HK-2 (cell line): ENCODE data around the gene PLCL1.

ENCODE experiments used
- DNase-seq: peaks from one replicate; pipeline ENCODE4 v3.0.0-alpha.2; 2018; ENCODE audit not compliant: unreplicated experiment

Gene PLCL1

DNA sequence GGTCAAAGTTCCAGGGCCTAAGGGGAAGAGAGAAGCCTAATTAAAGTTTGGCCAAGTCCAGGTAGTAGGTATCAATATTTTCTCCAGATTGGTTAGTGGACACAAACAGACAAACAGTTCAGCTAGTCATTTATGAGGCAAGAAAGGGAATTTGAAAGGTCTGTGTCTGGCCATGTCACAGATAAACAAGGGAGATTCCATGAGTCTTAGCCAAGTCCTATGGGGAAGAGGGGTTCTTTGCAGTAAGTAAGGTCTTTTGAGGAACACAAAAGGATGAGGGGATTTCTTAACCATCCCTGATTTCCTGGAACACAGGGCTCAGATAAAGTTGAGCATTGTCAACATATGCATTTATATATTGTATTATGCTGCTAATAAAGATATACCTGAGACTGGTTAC is 310.8 kb downstream of the PLCL1 start:
- DNase-seq = no peak

DNA sequence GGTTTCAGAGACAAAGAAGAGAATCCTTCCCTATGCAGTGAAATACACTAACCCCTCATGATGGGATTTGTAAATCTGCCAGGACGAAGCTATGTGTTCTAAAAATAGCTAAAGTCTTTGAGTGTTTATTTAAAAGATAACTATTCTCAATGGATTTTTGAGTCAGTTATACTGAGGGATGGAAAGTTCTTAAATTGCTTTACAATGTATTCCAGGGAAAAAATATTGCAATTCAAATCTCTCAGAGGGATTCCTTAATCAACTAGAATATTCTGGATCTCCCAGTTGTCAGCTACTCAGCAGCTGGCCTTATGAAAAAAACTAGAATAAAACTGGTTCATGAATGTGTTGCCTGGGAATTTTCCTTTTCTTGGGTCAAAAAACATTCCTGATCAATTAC is 312.4 kb downstream of the PLCL1 start:
- no peak for DNase-seq

DNA sequence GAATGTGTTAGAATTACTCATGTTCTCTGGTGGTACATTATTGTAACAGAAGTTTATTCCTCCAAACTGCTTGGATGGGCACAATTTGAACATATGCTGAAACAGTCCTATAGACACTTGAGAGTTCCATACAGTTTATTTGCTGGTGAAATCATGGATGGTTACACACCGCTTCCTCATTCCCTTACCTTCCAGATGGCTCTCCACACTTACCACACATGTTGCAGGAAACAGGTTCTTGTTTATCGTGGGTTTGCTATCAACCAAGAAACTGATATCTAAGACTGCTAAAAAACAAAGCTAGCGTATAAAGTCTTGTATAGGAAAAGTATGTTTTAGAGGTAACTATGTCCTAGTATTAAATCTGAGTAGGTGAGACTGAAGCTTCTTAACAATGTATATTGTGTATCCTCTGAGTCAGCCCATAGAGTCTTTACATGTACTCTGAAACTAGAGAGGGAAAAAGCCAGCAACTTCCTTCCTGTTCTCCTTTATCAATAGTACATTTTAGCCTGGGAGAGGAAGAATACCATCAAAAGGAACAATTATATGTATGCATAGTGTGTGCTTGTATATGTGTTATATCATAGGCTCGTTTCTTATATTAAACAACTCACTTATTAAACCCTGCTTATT is 313.1 kb downstream of the PLCL1 start:
- DNase-seq = no peak

DNA sequence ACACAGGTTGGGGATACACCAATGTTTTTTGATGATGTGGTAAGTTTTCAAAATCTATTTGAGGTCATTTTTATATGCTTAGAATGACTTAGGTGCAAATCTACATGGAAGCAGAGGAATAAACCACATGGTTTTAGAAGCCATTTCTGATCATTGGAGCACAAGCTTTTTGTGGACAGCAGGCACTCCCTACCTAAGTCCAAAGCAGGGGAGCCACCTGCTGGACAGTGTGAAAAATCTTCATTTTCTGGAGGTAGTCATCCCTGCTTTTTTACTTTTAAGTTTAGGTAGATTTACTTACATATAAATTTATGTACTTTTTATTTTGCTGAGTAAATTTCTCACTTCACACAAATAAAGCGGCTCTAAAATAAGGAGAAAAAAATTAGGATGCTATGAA is 323.2 kb downstream of the PLCL1 start:
- DNase-seq = peak; percentile 11

DNA sequence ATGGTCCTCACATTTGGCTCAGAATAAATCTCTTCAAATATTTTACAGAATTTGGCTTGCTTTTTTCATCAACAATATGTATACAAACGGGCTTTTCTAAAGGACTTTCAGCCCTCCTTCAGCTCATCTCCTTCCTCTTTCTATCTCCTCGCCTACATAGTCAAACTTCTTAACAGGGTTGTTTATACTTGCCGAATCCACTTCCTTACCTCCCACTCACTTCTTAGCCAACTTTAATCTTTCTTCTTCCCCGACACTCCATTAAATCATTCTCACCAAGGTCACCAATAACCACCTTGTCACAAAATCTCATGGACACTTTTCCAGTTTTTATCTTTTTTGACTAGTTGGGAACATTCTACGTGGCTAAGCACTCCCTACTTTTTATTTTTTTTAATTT is 325.2 kb downstream of the PLCL1 start:
- DNase-seq = no peak

DNA sequence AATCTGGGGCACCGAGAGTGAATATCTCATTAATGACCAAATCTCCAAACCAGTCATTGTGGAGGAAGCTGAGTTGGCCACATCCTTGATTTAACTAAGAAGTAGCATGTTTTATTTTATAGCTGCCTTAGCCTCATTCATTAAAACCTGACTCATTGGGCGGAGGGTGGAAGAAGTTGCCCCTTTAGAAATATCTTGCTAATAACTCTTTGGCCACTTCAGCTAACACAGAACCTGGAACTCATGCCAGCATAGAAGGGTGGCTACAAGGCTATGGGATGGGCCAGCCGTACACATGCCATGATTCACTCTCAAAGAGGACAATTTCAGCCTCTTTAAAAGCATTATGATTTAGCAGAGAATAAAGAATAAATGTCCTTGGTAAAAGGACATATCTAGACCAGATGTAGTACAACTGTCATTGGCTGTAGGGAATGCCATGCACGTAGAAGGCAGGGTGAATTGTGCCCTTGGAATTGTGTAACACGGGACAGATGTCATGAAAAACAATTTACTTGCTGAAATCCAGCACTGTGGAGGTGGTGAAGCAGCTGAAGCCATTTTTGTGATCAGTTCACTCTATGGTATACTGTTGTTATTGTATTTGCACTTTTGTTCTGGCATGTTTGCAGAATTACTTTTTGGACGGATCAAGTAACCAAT is 330.0 kb downstream of the PLCL1 start:
- no peak for DNase-seq

DNA sequence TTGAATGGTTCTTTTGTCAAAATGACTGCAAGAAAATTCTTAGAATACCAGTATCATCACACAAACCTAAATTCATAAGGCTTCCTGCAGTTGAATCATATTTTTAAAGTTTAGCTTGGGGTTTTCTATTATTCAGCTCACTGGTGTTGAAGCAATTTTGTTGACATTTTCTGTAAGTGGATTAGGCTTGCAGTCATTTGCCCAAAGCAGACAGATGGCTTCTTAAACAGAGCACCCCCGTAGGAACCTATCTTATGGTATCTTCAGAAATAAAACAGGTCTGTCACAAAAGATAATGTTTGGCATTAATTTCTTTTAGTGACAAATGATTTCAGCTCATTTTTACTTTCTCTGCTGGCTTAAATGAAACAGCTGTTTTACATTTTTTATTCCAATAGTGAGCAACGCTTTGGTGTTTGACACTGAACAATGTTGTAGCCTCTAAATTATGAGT is 331.1 kb downstream of the PLCL1 start:
- DNase-seq = no peak

DNA sequence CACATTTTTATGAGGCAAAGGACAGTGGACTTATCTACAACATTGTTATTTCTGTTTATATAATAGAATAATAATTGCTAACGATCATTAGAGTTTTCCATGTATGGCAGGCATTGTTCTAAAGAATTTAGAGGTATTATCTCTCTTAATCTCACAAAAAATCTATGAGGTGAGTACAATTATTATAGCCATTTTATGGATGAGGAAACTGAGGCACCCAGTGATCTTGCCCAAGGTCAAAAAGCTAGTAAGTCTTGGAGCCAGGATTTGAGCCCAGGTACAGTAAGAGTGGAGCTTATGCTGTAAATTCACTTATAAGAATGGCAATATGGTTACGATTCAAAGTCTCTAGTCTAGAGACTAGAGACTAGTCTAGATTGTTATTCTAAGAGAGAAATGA is 331.7 kb downstream of the PLCL1 start:
- no peak for DNase-seq

DNA sequence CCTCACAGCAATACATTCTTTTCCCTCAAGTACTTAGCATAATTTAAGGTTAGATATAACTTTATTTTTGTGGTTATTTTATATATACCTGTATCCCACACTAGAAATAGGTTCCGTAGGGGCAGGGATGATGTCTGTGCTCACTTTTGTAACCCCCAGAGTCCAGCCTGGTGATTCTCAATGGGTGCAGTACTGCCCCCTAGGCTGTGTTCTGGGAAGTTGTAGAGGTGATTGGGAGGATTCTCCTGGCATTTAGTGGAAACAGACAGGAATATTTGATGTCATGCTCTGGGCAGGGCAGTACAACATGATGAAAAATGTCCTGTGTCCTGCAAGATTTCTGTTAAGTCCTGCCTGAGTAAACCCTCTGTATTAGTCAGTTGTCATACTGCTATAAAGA is 333.3 kb downstream of the PLCL1 start:
- DNase-seq = no peak

DNA sequence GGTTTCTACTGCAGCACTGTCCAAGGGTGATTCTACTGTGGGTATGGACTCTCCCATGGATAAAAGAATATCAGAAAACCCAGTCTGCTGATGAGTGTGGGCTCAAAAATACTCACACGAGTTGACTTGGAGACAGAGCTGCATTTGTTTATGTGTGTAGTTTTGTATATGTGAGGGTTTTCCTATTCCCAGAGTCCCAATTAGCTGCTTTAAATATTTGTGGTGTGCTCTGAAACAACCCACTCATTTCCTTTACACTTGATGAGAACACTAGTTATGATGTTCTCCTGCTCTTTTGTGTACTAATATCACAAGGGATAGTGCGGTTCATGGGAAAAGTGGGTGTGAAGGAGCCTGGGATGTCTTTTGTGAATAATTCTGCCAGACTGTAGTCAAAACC is 337.3 kb downstream of the PLCL1 start:
- no peak for DNase-seq

DNA sequence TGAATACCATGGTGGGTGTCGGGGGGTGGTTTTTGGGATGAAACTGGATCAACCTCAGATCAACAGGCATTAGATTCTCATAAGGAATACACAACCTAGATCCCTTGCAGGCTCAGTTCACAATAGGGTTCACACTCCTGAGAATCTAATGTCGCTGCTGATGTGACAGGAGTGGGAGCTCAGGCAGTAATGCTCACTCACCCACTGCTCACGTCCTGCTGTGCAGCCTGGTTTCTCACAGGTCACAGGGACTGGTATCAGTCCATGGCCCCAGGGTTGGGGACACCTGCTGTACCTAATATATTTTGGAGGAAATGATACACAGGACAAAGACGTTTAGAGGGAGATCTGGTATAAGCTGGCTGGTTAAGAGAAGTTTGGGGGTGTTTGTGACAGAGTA is 338.8 kb downstream of the PLCL1 start:
- DNase-seq = no peak

DNA sequence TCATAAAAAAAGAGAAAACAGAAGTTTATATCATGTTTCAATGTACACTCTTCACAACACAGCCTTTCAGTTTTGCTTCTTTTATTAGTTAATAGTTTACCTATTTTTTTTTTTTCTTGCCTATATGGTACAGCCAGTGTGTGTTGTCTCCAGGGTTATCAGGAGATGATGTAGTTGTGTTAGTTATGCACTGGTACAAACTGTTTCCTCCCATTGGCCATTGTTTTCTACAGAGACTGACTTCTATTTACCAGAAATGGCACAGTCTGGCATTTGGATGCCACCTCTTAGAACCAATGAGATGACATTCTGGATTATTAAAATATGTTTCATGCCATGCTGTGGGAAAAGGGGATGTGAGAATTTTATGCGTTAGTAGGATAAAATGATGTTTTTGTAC is 339.4 kb downstream of the PLCL1 start:
- no peak for DNase-seq

DNA sequence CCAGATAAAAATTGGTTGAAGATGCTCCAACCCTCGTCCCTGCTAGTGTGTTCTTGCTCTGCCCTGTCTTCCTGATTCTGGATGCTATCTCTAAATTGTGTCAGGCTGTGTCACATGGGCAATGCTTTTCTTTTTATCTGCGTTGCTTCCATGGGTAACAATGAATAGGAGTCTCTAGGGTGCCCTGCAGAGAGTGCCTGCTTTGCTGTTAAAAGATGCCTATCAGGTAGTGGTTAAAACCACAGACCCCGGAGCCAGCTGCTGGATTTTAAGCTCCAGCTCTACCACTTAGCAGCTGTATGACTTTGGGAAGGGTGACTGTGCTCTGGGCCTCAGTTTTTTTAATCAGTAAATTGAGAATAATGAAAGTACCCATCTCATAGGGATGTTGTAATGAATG is 340.3 kb downstream of the PLCL1 start:
- no peak for DNase-seq

DNA sequence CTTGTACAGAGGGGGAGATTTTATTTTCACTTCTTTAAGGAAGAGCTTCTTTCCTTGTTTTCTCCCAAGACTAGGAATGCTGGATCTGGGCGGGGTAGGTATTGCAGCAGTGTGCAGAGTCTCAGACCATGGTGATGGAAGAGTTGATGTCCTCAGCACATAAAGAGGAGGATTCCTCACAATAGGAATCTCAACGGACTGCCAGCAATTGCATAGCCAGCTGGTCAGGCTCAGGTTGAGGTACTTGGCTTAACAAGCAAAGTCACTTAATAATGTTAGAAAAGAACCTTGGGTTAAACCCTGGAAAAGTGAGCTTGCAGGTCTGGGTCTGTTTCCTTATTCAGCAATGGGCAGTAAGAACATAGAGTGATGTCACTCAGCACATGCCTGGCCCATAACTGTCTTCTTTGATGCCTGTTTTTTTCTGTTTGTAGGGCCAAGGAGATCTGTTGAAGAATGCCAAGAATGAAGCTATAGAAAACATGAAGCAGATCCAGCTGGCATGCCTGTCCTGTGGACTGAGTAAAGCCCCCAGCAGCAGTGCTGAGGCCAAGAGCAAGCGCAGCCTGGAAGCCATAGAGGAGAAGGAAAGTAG is 342.1 kb downstream of the PLCL1 start:
- DNase-seq = no peak

DNA sequence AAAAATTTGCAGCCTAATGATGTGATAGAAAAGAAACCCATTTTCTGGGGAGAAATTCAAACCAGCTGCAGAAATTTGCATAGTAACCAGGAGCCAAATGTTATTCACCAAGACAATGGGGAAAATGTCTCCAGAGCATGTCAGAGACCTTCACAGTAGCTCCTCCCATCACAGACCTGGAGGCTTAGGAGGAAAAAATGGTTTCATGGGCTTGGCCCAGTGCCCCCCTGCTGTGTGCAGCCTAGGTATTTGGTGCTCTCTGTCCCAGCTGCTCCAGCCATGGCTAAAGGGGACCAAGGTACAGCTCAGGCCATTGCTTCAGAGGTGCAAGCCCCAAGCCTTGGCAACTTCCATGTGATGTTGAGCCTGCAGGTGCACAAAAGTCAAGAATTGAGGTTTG is 352.9 kb downstream of the PLCL1 start:
- no peak for DNase-seq

DNA sequence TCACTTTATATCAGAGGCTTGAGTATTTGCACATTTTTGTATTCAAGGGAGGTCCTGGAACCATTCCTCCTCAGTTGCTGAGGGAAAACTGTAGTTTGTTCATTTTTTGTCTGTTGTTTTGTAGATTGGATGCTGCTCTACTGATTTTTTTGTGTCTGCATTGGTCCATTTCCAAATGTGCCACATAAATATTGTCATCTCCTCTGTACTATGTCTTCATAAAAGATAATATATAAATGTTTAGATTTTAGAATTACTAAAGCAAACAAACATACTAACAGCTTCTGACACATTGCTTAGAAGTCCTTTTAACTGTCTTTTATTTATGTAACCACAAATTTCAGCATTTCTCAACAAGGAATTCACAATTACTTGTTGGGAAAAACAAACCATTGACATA is 356.8 kb downstream of the PLCL1 start:
- no peak for DNase-seq

DNA sequence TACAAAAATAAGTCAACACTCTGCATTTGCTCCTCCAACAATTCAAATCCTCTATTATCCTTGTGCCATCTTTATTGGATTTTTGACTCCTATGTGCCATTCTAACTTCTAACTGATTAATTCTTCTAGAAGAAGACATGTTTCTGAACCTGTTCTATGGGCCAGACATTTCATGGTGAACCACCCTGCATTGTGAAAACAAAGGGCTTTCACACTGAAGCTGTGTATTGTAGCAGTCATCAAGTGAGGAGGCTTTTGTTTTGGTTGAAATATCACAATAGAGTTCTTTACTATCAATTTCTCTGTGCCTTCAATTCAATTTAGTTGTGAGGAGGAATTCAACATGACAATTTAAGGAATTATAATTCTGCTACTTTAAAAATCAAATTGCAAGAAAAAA is 357.9 kb downstream of the PLCL1 start:
- DNase-seq = no peak

DNA sequence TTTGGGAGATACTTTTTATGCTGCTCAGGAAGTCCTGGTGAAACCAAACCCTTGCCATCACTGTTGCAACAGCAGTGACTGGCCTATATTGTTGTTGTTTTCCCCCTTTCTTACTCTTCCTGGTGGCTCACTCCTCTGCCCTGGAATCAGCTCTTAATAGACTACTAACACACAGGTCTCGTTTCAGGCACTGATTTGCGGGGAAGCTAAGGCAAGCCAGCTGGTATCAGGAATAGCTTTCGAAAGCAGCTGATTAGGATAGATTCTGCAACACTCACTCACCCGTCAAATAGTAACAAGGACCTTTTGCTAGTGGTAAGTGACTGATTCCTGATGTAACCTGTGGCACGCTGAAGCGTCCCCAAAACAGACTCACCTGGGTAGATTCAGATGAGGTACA is 360.4 kb downstream of the PLCL1 start:
- DNase-seq = no peak

DNA sequence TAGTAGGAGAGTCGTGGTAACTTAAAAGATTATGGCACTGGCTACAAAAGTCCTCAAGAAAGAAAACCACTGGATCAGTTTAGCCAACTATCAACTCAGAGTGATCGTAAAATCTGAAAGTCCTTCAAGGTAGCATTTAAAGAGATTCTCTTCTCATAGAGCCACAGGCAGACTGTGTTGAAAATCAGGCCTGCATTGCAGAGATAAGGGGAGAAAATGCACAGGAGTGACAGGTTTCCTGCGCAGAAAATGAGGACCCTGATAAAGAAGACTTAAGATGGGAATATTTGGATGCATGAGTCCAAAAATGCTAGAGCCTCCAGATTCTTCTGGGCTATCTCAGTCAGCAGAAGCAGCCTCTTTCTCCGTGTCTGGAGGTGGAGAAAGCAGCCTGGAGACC is 360.9 kb downstream of the PLCL1 start:
- no peak for DNase-seq

DNA sequence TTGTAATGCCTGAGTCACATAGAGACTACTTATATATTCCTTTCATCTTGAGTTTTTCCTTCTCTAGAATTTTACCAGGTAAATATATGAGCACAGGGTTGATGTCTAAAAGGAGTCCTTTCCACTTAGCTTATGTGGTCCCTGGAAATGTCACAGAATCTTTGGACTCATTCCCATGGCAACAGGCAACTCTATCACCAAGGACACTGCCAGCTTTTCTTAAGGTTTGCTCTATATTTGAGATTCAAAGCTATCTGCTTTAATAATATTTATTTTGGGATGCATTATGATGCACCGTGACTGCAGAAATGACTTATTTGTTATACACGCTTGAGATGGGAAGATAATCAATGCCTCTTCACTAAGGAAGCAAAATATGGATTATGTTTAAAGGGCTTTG is 363.0 kb downstream of the PLCL1 start:
- no peak for DNase-seq

DNA sequence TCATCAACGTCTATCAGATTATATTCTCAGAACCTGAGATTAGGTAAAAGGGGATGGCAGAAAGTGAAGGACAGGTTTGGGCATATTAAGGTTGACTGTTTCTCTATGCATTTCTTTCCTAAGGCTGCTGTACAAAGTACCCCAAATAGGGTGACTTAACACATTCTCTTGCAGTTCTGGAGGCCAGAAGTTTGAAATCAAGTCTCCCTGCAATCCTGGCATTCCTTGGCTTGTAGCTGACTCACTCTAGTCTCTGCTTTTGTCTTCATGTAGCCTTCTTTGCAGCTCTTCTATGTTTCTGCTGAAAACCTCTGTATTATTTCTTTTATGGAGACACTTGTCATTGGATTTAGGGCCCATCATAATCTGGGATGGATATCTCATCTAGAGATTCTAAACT is 364.3 kb downstream of the PLCL1 start:
- DNase-seq = no peak

DNA sequence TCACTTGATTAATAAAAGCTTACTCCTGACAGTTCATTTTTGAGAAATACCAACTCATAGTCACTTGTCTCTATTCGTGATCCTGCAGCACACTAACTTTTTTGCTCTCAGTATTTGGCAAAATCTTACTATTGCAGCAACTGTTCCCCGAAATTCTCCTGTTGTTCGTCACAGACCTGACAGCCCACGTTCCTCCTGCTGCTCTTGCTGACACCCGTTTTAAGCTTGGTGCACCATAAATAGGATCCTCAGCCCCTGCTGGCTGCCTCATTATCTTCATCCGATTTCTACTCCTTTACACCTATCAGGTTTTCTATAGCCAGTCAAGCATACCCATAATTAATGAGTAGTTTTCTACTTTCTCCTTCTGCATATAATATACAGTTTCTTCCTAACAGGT is 368.8 kb downstream of the PLCL1 start:
- DNase-seq = no peak

DNA sequence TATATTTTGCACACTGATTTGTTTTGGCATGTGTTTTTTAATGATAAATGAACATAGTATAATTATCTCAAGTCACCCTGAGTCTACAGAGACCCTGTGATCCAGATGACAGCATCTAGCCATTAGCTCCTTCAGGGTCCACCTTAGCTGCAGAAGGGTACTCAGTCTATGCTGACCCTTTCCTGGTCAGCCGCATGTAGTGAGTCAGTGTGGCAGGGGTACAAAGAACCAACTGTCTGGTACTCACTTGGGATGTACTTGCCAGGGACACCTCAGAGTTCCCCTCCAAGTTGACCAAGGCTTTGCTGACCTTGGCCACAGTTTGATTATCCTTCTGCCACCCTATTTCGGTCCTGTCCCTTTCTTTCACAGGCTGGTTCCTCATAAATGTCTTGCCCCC is 369.5 kb downstream of the PLCL1 start:
- DNase-seq = no peak

DNA sequence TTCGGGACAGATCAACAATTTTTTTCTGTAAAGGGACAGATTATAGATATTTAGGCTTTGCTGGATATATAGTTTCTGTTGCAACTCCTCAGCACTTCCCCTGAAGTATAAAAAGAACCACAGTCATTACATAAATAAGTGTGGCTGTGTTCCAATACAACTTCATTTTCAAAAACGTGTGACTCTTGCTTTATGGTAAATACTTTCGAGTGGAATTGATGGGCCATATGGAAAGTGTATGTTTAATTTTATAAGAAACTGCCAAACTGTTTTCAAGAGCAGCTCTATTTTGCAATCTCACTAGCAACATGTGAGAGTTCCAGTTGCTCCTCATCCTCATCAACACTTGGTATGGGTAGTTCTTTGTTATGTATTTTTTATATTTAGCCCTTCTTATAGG is 370.9 kb downstream of the PLCL1 start:
- no peak for DNase-seq
